Right kidney (tissue), 1 donor: ENCODE measurements around the gene TESPA1.

Source experiments
- DNase-seq: peaks from one replicate; pipeline ENCODE4 v3.0.0-alpha.2; 2016

Gene TESPA1

GRCh38 chr12:54983536-54984101, 943 bp downstream of the TESPA1 start:
- DNase-seq: no peak

GRCh38 chr12:54981796-54982195, 2.8 kb downstream of the TESPA1 start:
- DNase-seq: no peak

GRCh38 chr12:54980341-54980740, 4.2 kb downstream of the TESPA1 start:
- no peak for DNase-seq

DNA sequence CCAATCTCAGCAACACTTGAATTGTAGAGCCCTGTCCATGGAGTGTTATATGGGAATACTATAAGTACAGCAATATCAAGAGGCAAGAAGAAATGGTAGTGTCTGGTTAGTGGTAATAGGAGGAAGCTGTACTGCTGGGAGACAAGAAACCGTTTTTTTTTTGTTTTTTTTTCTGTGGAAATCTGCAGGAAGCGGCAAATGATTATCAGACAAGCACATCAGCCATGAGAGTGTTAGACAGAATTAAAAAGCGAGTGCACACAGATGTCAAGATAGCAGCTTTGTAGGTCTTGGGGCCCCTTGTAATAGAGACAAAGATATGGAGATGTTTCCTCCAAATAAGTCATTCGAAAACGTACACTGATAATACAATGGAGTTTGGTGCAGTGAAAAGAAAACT, 6.7 kb downstream of the TESPA1 start:
- DNase-seq: no peak

- DNase-seq: no peak
Measured at GRCh38 chr12:54977155-54977554, 7.4 kb downstream of the TESPA1 start.

DNA sequence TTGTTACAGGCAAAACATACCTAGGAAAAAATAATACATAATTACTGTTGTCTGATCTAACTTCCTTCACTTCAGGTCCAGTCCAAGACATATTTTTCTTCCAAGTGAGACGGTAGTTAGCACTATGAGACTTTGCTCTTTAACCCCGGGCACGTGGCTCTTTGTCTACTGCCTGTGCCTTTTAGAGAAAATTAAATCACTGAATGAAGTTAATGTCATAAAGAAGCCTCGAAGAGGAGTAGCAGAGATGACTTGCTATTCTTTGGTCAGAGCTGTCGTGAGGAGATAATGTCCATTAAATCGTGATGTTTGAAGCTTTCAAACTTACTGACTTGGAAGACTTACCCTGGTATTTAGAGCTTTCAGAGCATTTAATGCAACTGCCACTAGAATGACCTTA, 8.7 kb downstream of the TESPA1 start:
- no peak for DNase-seq

- no peak for DNase-seq
Measured at GRCh38 chr12:54975272-54975671, 9.3 kb downstream of the TESPA1 start.

DNA sequence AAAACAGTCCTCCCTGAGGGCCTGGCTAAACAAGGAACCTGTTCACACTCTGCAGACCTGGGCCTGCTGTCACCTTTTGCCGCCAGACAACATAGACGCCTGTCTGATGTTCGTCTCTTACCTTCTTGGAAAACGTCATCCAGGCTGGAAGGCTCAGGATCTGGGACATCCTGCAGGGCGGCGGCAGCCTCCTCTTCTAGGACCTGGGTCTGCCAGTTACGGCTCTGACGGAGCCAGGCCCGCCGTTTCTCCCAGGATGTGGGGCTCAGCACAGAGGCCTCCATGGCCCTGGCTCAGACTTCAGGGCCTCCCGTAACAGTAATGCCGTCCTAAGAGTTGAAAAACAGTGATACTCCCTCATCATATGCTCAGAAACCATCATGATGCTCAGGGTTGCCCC, 10.3 kb downstream of the TESPA1 start:
- no peak for DNase-seq

- DNase-seq: no peak
Measured at GRCh38 chr12:54973556-54973955, 11.0 kb downstream of the TESPA1 start.

DNA sequence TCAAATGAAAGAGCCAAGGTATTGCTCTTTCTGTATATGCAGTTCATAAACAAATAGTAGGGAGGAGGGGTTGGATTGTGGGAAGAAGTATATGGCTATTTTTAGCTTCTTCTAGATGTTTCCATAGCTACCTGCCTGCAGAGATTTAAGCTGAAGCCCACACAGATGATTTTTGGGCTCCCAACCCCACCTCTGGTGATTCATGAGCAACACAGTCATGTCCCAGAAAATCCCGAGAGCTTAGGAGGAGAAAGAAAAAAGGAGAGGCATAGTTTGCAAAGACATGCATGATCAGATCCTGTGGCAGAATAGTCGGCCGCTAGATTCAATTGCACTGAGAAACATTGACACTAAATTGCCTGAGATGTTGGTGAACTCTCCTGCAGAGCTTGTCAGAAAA, 13.8 kb downstream of the TESPA1 start:
- no peak for DNase-seq

DNA sequence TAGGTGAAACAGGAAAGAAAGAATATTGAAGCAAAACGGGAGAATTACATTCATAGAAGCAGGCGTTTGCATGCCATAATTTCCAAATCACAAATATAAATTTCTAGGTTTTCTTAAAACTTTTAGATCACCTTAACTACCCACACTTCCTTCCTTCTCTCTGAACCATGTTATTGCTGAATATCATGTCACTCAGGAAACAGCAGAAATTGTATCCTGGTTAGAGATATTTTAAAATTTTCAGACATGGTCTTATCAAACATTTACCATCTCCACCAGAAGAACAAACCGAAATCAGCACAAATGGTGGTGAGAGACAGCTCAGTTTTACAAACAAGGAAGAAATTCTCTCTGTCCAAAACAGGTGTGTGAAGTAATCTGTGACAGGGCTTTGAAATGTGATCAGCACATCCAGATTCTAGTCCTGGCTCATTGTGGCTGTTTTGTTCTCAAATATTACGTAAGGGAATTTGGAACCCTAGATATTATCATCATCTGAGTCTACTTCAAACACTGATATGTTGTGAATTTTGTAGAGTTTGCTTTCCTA, 16.3 kb downstream of the TESPA1 start:
- DNase-seq: no peak

DNA sequence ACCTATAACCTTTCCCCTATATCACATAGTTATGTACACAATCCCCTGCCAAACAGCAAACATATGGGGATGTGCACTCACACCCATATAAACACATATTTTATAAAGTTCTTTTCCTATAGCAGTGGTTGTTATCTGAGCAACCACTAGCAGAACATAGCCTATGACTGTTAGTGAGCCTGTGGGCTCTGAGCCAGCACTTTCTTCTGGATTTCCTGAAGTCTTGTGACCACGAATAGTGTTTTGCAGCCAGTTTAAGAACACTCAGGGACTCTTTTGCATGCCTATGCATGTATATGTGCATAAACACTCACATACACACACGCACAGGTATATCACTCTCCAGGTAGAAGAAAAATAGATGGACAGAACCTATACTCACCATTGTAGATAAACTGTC, 17.1 kb downstream of the TESPA1 start:
- DNase-seq: no peak

DNA sequence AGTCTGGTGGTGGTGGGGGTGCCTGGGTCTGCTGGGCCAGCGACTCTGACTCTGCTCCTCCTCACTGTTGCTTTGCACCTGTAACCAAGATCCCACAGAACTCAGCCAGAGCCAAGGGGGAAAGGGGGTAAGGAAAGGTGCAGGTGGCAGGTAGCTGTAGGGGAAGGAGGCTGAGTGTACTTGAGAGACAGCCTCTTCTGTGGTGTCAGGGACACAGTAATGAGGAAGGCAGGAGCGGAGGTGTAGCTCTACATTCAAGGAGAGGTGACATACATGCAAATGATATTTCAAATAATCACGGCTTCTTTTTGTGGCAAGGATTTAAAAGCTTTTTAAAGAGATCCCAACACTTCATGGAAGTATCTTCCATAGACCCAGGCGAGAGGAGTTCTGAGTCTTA, 23.4 kb downstream of the TESPA1 start:
- no peak for DNase-seq

DNA sequence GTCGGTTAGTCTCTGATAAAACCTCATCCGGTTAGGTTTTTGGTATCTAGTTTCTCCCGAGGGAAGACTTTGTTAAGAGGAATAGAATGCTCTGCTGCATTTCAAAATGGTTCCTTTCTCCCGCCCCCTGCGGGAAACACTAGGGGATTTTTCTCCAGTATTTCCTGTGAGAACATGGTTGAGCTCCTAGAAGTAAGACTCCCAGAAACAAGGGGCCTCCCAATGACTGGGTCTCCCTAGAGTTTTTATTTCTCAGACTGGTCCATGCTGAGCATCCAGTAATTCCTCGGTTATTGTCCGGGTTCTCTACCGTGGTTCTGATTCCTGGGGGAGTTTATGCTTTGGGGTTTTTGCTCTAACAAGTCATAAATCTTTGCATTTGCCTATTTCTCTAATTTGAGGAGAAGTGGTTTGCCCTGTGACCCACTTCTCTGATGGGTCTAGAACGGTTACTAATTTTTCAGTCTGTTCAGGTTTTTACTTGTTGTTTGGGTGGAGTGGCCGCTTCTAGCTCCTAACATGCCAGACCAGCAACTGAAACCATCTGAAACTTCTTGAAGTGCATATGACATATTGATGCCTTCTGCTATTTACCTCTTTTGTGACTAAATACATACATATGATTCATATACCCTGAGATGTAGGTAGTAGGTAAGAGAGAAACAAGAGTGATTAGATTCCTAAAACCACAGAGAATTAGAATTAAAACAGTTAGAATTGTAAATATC, 25.1 kb downstream of the TESPA1 start:
- no peak for DNase-seq

- peak; percentile 7 for DNase-seq
Measured at GRCh38 chr12:54958048-54958658, 26.4 kb downstream of the TESPA1 start.

DNA sequence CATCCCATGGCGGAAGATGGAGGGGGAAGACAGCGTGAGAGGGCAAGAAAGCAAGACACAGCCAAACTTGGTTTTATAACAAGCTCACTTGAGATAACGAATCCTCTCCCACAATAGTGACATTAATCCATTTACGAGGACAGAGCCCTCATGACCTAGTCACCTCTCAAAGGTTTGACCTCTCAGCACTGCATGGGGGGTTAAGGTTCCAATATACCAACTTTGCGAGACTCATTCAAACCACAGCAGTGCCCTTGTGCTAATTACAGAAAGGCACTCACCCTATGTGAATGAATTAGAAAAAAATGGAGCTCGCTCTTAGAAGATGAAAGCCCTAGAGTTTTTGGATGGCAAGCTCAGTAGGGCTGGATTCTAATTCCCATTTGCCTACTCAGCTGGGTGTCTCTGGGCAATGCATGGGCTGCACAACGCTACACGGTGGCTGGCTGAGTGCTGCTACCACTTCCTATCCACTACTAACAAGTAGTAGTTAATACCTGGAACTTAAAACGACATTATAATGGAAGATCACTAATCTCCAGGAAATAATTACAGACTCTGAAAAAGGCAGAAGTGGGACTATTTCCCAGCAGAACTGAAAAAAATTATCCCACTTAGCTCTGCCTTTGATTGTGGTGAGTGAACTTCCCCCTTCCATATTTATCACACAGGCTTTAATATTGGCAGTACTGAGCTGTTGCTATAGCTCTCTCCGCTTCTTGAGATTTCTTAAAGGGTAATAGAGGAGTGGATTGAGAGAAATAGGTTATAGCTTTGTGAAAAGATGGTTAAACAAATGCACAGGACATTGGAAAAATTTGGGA, 27.5 kb downstream of the TESPA1 start:
- no peak for DNase-seq

- DNase-seq: no peak
Measured at GRCh38 chr12:54956322-54956721, 28.2 kb downstream of the TESPA1 start.

DNA sequence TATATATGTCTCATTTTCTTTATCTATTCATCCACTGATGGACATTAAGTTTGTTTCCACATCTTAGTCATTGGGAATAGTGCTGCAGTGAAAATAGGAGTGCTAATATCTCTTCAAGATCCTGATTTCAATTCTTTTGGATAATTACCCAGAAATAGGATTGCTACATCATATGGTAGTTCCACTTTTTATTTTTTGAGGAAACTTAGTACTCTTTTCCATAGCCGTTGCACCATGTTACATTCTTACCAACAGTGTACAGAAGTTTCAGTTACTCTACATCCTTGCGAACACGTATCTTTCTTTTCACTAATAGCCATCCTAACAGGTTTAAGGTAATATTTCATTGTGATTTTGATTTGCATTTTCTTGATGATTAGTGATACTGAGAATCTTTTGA, 29.8 kb downstream of the TESPA1 start:
- no peak for DNase-seq

GRCh38 chr12:54954228-54954627, 30.3 kb downstream of the TESPA1 start:
- DNase-seq: no peak

DNA sequence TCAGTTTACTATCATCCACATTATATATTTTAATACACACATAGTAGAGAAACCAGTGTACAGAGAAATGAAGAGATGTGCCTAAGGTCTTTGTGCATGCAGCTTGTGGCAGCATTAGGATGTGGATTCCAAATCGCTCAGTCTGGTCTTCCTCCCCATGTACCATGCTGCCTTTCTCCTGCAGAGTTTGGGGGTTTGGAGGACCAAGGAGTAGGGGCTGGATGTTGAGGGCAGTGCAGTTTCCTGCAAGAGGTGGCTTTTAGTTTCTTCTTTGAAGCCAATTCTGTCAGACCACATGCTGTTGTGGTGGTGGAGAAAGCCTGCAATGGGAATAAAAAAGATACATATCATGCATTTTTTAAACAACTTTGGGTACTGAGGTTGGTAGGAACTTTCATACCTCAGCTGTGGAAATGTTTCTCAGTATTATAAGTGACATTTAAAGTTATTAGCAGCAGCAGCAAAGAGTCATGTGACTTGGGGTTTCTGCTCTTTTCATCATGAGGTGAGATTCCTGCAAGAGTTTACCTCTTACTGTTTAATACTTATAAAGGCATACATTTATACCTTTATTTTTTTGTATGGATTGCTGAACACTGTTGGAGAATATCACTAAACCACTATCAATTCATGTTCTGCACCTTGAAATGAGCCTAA, 34.4 kb downstream of the TESPA1 start:
- no peak for DNase-seq

GRCh38 chr12:54949073-54949711, 35.4 kb downstream of the TESPA1 start:
- DNase-seq: no peak

DNA sequence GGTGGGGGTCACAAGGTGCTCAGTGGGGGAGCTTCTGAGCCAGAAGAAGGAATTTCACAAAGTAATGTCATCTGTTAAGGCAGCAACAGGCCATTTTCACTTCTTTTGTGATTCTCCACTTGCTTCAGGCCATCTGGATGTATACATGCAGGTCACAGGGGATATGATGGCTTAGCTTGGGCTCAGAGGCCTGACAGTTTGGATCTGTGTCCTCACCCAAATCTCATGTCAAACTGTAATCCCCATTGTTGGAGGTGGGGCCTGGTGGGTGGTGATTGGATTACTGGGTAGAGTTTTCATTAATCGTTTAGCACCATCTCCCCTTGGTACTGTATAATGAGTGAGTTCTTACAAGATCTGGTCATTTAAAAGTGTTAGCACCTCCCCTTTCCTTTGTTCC, 36.4 kb downstream of the TESPA1 start:
- DNase-seq: no peak
